Smooth muscle cell (in vitro differentiated cells): ENCODE results near the gene YPEL1. TPM values are rescaled to one million over a fixed set of nuclear protein-coding genes. Genes with fewer than 3 reads are reported as not detected.

Experiments used
- DNase-seq: peaks from one replicate; lab custom pipeline; 2025; ENCODE audit not compliant: unreplicated experiment; lab: John Stamatoyannopoulos, UW
- H2AFZ ChIP-seq: fragments of 200-600 bp; sonication (generic); 2 replicates; pipeline ENCODE4 v1.6.0; 2016; ENCODE audit warnings: antibody characterized with exemption, low read depth, mild to moderate bottlenecking
- H3F3A ChIP-seq: fragments of 200-600 bp; sonication (generic); 2 replicates; pipeline ENCODE4 v1.6.0; 2017; ENCODE audit warnings: antibody characterized with exemption, low read depth
- H3K27ac ChIP-seq: fragments of 200-600 bp; sonication (generic); 2 replicates; pipeline ENCODE4 v1.5.1; 2016; ENCODE audit warnings: low read depth, mild to moderate bottlenecking
- H3K27me3 ChIP-seq: fragments of 200-600 bp; sonication (generic); 2 replicates; pipeline ENCODE4 v1.6.1; 2016; ENCODE audit warnings: low read depth, mild to moderate bottlenecking
- H3K36me3 ChIP-seq: fragments of 200-600 bp; sonication (generic); 2 replicates; pipeline ENCODE4 v1.5.1; 2016; ENCODE audit warnings: low read depth
- H3K4me1 ChIP-seq: fragments of 200-600 bp; sonication (generic); 2 replicates; pipeline ENCODE4 v1.5.1; 2016; ENCODE audit warnings: low read depth
- H3K4me2 ChIP-seq: fragments of 200-600 bp; sonication (generic); 2 replicates; pipeline ENCODE4 v1.6.0; 2016; ENCODE audit warnings: mild to moderate bottlenecking
- H3K4me3 ChIP-seq: fragments of 200-600 bp; sonication (generic); 2 replicates; pipeline ENCODE4 v1.5.1; 2016; ENCODE audit warnings: mild to moderate bottlenecking
- H3K79me2 ChIP-seq: fragments of 200-600 bp; sonication (generic); 2 replicates; pipeline ENCODE4 v1.6.0; 2016; ENCODE audit warnings: low read depth, mild to moderate bottlenecking
- H3K9ac ChIP-seq: fragments of 200-600 bp; sonication (generic); 2 replicates; pipeline ENCODE4 v1.6.0; 2016; ENCODE audit warnings: low read depth
- H3K9me3 ChIP-seq: fragments of 200-600 bp; sonication (generic); replicated peaks from 2 replicates; pipeline ENCODE4 v1.5.1; 2016; ENCODE audit warnings: low read depth
- H4K20me1 ChIP-seq: fragments of 200-600 bp; sonication (generic); 2 replicates; pipeline ENCODE4 v1.6.0; 2016; ENCODE audit warnings: low read depth
- CTCF ChIP-seq: fragments of 200-600 bp; sonication (generic); IDR thresholded peaks from 2 replicates; pipeline ENCODE4 v1.5.1; 2017; ENCODE audit warnings: borderline replicate concordance, mild to moderate bottlenecking, antibody characterized with exemption; ENCODE audit not compliant: insufficient read depth, poor library complexity, severe bottlenecking
- WGBS: methylation state at CpG from one replicate; pipeline ENCODE4 v1.1.7; 2016; ENCODE audit warnings: low lambda C conversion rate; 5-methylcytosine and 5-hydroxymethylcytosine counted together
- polyA plus RNA-seq: library from polyadenylated mRNA; unstranded; fragments of >200 nt; fragmentation: Nextera tagmentation; extraction: Ambion mirVana; gene quantifications from 2 replicates; pipeline ENCODE4 v1.2.1, GENCODE V29; 2016
- total RNA-seq: library from RNA; depleted of rRNA; stranded (reverse); fragments of >200 nt; gene quantifications from 2 replicates; pipeline ENCODE4 v1.2.3, GENCODE V29; 2014

Gene YPEL1
- total and polyA plus RNA-seq, 2 experiments from 2014 or later, result 1.8 to 4.1 TPM

- 81% methylated on average over 25 of the region's 26 CpGs for WGBS
These were observed 70.3 kb downstream of the YPEL1 start for GRCh38 chr22:21665047-21665851.

GRCh38 chr22:21663738-21664137, 71.9 kb downstream of the YPEL1 start:
- Histone ChIP-seq H3K27me3 (no peaks in the 10 kb centered on the region), H4K20me1 (no peaks in the 10 kb centered on the region), H3K4me2 (no peak overlapping the region), H3K9me3 (no peaks in the 10 kb centered on the region), H3K4me1 (peaks cover 5% of the 10 kb centered on the region), H3K27ac (no peak overlapping the region), H3K4me3 (no peak overlapping the region), H3F3A (no peaks in the 10 kb centered on the region), H3K79me2 (peaks cover 10% of the 10 kb centered on the region), H3K9ac (no peak overlapping the region), H3K36me3 (no peaks in the 10 kb centered on the region), H2AFZ (no peak overlapping the region)
- WGBS, result 98% methylated on average over 2 of the region's 2 CpGs
- no peak for TF ChIP-seq CTCF
- DNase-seq, result no peak

More at GRCh38 chr22:21665047-21665851, 70.3 kb downstream of the YPEL1 start:
- TF ChIP-seq CTCF, result no peak
- Histone ChIP-seq H3K4me2 (peak overlapping the region; percentile 95), H2AFZ (peak overlapping the region; percentile 94), H3K79me2 (peaks cover 10% of the 10 kb centered on the region), H3K4me1 (peaks cover 5% of the 10 kb centered on the region), H3K9me3 (no peaks in the 10 kb centered on the region), H3K4me3 (peak overlapping the region; percentile 96), H3K9ac (peak overlapping the region; percentile 93), H3F3A (no peaks in the 10 kb centered on the region), H3K36me3 (no peaks in the 10 kb centered on the region), H3K27ac (peak overlapping the region; percentile 87), H4K20me1 (peaks cover 4% of the 10 kb centered on the region), H3K27me3 (no peaks in the 10 kb centered on the region)
- DNase-seq, result no peak

GRCh38 chr22:21661991-21662390, 73.6 kb downstream of the YPEL1 start:
- Histone ChIP-seq H4K20me1 (no peaks in the 10 kb centered on the region), H3K4me2 (no peak overlapping the region), H2AFZ (no peak overlapping the region), H3K4me1 (peaks cover 13% of the 10 kb centered on the region), H3F3A (no peaks in the 10 kb centered on the region), H3K27me3 (no peaks in the 10 kb centered on the region), H3K9me3 (no peaks in the 10 kb centered on the region), H3K9ac (no peak overlapping the region), H3K79me2 (peaks cover 4% of the 10 kb centered on the region), H3K36me3 (no peaks in the 10 kb centered on the region), H3K4me3 (no peak overlapping the region), H3K27ac (no peak overlapping the region)
- 95% methylated on average over 5 of the region's 5 CpGs for WGBS
- no peak for DNase-seq
- TF ChIP-seq CTCF, result no peak

GRCh38 chr22:21660904-21661303, 74.7 kb downstream of the YPEL1 start:
- TF ChIP-seq CTCF, result no peak
- Histone ChIP-seq H2AFZ (no peak overlapping the region), H3K27me3 (no peaks in the 10 kb centered on the region)

More at GRCh38 chr22:21660904-21661303, 74.7 kb downstream of the YPEL1 start:
- no peak for DNase-seq
- 92% methylated on average over 7 of the region's 7 CpGs for WGBS
- no peaks in the 10 kb centered on the region for H3K36me3 ChIP-seq
- H3K4me2 ChIP-seq, result no peak overlapping the region
- H3K27ac ChIP-seq, result no peak overlapping the region
- H3F3A ChIP-seq, result no peaks in the 10 kb centered on the region
- H4K20me1 ChIP-seq, result no peaks in the 10 kb centered on the region
- no peaks in the 10 kb centered on the region for H3K9me3 ChIP-seq
- H3K4me1 ChIP-seq, result peaks cover 13% of the 10 kb centered on the region
- H3K4me3 ChIP-seq, result no peak overlapping the region
- no peak overlapping the region for H3K9ac ChIP-seq
- no peaks in the 10 kb centered on the region for H3K79me2 ChIP-seq
